Nephron (organoid): ENCODE data around the gene NHLRC4.

Source experiments
- H3K27ac Mint-ChIP-seq, 3 experiments: 2 replicates each; pipeline ENCODE4 v1.8.0; 2020; ENCODE audit warnings: mixed read lengths in 3 of 3, mild to moderate bottlenecking in 2 of 3, moderate library complexity in 1 of 3
- H3K27me3 Mint-ChIP-seq: 2 replicates; pipeline ENCODE4 v1.8.0; 2021; ENCODE audit warnings: low read depth, mild to moderate bottlenecking, moderate library complexity, mixed read lengths
- H3K36me3 Mint-ChIP-seq: 2 replicates; pipeline ENCODE4 v1.8.0; 2020; ENCODE audit warnings: low read depth, mixed read lengths
- H3K4me1 Mint-ChIP-seq: 2 replicates; pipeline ENCODE4 v1.8.0; 2020; ENCODE audit warnings: mixed read lengths
- H3K4me3 Mint-ChIP-seq, 3 experiments: 2 replicates each; pipeline ENCODE4 v1.8.0; 2020; ENCODE audit warnings: mild to moderate bottlenecking in 3 of 3, mixed read lengths in 3 of 3, moderate library complexity in 2 of 3
- H3K9me3 Mint-ChIP-seq: 2 replicates; pipeline ENCODE4 v1.8.0; 2020; ENCODE audit warnings: mixed read lengths
- TF ChIP-seq, protein P1 (sequence below), 3 experiments: fragments of 200-600 bp; sonication (generic); IDR thresholded peaks; one replicate each; pipeline ENCODE4 v1.5.0; 2021; ENCODE audit warnings: antibody characterized with exemption in 3 of 3; ENCODE audit not compliant: unreplicated experiment in 3 of 3

NHLRC4 gene

DNA sequence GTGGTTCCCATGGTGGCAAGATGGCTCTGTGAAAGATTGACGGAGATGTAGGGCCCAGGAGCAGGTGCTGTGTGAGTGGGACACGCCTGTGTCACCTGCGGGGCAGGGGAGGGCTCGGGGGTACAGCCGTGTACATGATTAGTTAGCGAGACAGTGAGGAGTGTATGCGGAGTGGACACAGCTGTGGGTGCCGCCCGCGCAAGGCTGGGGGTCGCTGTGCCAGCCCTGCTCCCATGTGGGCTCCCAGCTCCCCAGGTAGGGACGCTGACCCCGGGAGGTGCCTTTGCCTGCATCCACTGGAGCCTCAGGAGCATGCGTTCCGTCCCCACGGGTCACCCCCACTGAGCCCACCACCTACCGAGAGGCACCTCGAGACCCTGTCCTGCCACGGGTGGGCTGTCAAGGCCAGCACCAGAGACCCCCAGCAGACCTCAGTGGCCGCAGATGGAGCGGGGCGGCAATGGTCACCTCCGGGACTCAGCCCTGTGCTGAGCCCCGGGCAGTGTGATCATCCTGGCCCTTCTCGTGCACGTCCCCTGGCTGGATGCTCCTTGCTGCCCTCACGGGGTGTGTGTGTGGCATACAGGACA is 31.9 kb upstream of the NHLRC4 start:
- peaks cover 3% of the 10 kb centered on the region for H3K36me3 Mint-ChIP-seq
- no peaks in the 10 kb centered on the region for H3K9me3 Mint-ChIP-seq
- H3K4me3 Mint-ChIP-seq, result no peak overlapping the region
- H3K27ac Mint-ChIP-seq, result no peak overlapping the region
- no peaks in the 10 kb centered on the region for H3K27me3 Mint-ChIP-seq
- peaks cover 6% of the 10 kb centered on the region for H3K4me1 Mint-ChIP-seq
- TF ChIP-seq, protein P1, sequence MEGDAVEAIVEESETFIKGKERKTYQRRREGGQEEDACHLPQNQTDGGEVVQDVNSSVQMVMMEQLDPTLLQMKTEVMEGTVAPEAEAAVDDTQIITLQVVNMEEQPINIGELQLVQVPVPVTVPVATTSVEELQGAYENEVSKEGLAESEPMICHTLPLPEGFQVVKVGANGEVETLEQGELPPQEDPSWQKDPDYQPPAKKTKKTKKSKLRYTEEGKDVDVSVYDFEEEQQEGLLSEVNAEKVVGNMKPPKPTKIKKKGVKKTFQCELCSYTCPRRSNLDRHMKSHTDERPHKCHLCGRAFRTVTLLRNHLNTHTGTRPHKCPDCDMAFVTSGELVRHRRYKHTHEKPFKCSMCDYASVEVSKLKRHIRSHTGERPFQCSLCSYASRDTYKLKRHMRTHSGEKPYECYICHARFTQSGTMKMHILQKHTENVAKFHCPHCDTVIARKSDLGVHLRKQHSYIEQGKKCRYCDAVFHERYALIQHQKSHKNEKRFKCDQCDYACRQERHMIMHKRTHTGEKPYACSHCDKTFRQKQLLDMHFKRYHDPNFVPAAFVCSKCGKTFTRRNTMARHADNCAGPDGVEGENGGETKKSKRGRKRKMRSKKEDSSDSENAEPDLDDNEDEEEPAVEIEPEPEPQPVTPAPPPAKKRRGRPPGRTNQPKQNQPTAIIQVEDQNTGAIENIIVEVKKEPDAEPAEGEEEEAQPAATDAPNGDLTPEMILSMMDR (IDR thresholded peaks at IDR 0.05; ENCODE audit: unreplicated experiment in 3 of 3), result no peak

DNA sequence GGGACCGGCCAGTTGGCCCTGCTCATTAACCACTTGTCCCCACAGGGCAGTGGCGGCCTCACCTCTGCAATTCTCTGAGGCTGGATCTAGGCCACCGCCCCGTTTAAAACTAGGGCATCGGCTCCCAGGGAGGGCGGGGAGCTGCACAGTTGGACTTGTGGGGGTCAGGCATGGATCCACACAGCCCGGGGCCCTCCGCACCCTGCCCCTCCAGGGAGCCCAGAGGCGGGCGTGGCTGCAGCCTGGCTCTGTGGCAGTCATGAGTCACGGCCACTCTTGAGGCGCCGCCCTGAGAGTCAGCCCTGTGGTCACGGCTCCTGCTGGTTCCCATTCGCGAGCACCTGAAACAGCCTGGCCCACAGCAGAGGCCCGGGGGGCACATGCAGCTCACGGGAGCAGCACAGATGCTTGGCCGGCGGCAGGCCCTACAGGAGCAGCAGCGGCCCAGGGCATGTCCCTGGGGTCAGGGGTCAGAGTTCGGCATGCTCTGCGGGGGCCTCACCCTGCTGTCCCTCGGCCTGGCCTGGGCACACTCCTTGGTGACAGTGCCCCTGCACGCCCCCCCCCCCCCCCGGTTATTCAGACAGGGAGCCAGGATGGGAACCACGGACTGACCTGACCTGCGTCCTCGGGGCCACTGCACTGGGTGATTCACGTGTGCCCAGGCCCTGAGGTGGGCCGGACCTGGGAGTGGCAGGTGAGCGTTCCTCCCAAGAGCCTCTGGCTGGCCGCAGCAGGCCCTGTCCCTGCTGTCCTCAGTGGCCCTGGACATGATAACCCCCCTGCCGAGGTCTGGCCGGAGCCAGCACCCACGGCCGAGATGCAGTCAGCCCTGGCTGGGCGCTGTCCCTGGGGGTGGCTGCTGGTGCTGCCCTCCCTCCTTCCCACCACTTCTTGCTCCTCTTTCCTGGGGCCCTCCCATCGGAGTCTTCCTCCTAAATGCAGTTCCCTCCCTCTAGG is 31.1 kb upstream of the NHLRC4 start:
- no peak overlapping the region for H3K4me3 Mint-ChIP-seq
- H3K4me1 Mint-ChIP-seq, result no peaks in the 10 kb centered on the region
- H3K27me3 Mint-ChIP-seq, result no peaks in the 10 kb centered on the region
- peaks cover 3% of the 10 kb centered on the region for H3K36me3 Mint-ChIP-seq
- H3K9me3 Mint-ChIP-seq, result no peaks in the 10 kb centered on the region
- TF ChIP-seq, protein P1 (IDR thresholded peaks at IDR 0.05; ENCODE audit: unreplicated experiment in 3 of 3), result no peak
- no peak overlapping the region for H3K27ac Mint-ChIP-seq

DNA sequence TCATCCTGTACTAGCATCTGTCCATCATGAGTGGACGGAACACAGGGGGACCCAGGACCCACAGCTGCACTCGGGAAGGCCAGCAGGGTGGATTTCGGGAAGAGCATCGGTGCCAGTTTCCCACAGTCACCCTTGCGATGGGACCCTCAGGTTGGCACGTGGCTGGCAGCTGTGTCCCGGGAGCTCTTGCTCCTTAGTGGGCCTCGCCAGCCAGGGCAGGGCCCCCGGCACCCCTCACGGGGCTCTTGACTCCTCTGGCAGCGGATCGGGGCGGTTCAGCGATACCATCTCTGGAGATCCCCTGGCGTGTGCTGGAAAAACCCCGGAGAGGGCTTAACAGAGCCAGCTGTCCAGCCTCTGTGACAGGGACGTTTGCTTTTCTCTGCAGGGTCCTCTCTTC is 30.1 kb upstream of the NHLRC4 start:
- no peak overlapping the region for H3K4me3 Mint-ChIP-seq
- no peaks in the 10 kb centered on the region for H3K4me1 Mint-ChIP-seq
- no peaks in the 10 kb centered on the region for H3K27me3 Mint-ChIP-seq
- TF ChIP-seq, protein P1 (IDR thresholded peaks at IDR 0.05; ENCODE audit: unreplicated experiment in 3 of 3), result no peak
- H3K9me3 Mint-ChIP-seq, result no peaks in the 10 kb centered on the region
- no peak overlapping the region for H3K27ac Mint-ChIP-seq
- H3K36me3 Mint-ChIP-seq, result peaks cover 3% of the 10 kb centered on the region

DNA sequence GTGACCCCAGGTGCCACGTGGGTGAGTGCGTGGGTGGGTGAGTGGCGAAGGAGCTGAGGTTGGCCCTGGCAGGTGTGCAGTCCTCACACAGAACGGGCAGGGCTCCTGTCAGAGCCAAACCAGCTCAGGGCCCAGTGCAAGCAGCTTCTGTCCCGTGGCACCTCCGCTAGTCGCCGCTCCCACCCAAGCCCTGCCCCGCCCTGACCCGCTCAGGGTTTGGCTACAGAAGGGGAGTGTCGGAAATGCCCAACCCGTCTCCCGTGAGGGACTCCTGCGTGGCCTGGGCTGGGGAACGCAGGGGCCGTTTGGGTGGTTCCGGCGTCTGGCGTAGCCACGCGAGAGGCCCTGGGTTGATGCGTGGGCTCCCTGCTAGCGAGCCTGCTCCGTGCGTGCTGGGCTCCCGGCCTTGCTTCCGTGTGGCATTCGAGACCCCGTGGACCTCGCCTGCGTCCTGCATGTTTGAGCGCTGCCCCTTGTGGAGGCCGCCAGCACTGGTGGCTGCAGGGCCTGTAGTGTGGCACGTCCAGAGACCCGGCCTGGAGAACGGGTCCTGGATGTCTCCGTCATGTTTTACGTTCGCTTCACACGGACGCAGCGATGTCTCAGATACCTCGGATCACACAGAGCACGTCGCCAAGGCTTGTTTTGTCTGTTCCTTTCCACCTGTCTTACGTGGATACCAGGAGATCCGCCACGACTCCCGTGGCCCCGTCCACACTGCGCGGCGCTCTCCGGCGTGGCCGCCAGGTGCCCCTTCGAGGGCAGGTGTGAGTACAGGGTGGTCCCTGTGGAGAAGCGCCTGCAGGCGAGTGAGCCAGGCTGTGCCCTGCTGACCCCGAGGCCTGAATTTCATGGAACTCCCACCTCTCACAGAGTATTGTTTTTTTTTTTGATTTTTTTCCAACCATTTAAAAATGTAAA is 29.1 kb upstream of the NHLRC4 start:
- Mint-ChIP-seq H3K4me1 (no peaks in the 10 kb centered on the region), H3K27ac (no peak overlapping the region)

DNA sequence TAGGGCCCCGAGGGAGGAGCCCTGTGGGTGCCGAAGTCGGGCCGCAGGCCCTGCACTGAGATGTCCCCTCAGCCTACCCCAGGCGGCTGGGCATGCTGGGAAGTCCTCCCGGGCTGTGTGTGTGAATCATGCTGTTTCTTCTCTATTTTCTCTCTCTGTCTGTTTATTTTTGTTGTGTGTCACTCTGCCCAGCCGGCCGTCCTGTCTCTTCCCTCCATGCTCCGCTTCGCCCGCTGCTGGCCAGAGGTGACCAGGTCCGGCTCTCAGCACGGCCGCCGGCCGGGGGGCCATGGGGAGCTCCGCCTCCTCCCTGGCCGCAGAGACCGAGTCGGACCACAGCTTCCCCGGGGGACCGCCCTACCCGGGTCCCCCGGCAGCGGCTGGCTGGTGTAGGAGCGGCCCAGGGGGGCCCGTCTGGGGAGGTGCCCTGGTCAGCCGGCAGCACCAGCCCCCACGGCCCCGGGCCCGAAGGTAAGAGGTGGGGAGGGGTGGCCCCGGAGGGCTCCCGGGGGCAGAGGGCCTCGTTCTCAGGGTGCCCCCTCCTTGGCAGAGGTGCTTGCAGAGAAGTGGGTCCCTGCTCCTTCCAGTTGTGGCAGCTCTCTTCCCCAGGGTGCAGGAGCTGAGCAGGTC is 26.8 kb upstream of the NHLRC4 start:
- H3K9me3 Mint-ChIP-seq, result no peaks in the 10 kb centered on the region
- H3K36me3 Mint-ChIP-seq, result peaks cover 3% of the 10 kb centered on the region
- TF ChIP-seq, protein P1 (IDR thresholded peaks at IDR 0.05; ENCODE audit: unreplicated experiment in 3 of 3), result no peak
- no peaks in the 10 kb centered on the region for H3K27me3 Mint-ChIP-seq
- no peaks in the 10 kb centered on the region for H3K4me1 Mint-ChIP-seq
- no peak overlapping the region for H3K27ac Mint-ChIP-seq
- no peak overlapping the region for H3K4me3 Mint-ChIP-seq

More for the DNA sequence above, 29.1 kb upstream of the NHLRC4 start:
- Mint-ChIP-seq H3K36me3 (peaks cover 3% of the 10 kb centered on the region), H3K9me3 (no peaks in the 10 kb centered on the region), H3K27me3 (no peaks in the 10 kb centered on the region), H3K4me3 (no peak overlapping the region)
- TF ChIP-seq, protein P1 (IDR thresholded peaks at IDR 0.05; ENCODE audit: unreplicated experiment in 3 of 3), result no peak
